ENCODE data around the gene ZBTB8B.

DNA sequence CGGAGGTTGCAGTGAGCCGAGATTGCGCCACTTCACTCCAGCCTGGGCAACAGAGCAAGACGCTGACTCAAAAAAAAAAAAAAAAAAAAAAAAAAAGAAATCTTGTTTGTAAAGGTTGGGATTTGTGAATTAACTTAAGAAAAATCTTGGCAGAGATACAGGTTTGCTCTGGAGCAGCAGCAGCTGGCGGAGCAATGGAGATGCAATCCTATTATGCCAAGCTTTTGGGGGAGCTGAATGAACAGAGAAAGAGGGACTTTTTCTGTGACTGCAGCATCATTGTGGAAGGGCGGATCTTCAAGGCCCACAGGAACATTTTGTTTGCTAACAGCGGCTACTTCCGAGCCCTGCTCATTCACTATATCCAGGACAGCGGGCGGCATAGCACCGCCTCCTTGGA, 5.6 kb downstream of the ZBTB8B start:
- TF ChIP-seq, protein P1, sequence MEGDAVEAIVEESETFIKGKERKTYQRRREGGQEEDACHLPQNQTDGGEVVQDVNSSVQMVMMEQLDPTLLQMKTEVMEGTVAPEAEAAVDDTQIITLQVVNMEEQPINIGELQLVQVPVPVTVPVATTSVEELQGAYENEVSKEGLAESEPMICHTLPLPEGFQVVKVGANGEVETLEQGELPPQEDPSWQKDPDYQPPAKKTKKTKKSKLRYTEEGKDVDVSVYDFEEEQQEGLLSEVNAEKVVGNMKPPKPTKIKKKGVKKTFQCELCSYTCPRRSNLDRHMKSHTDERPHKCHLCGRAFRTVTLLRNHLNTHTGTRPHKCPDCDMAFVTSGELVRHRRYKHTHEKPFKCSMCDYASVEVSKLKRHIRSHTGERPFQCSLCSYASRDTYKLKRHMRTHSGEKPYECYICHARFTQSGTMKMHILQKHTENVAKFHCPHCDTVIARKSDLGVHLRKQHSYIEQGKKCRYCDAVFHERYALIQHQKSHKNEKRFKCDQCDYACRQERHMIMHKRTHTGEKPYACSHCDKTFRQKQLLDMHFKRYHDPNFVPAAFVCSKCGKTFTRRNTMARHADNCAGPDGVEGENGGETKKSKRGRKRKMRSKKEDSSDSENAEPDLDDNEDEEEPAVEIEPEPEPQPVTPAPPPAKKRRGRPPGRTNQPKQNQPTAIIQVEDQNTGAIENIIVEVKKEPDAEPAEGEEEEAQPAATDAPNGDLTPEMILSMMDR (IDR thresholded peaks at IDR 0.05) = no peak
- no peak for TF ChIP-seq POLR2A (IDR thresholded peaks at IDR 0.05)
